ENCODE measurements around the gene DAND5. TPM values are rescaled to one million over a fixed set of nuclear protein-coding genes. Genes with fewer than 3 reads are reported as not detected.
A peak's percentile ranks its signal among the peaks of the same experiment; 100 is the strongest.

DAND5 gene
- total RNA-seq, 6 donors from 2014 or later = not detected

DNA sequence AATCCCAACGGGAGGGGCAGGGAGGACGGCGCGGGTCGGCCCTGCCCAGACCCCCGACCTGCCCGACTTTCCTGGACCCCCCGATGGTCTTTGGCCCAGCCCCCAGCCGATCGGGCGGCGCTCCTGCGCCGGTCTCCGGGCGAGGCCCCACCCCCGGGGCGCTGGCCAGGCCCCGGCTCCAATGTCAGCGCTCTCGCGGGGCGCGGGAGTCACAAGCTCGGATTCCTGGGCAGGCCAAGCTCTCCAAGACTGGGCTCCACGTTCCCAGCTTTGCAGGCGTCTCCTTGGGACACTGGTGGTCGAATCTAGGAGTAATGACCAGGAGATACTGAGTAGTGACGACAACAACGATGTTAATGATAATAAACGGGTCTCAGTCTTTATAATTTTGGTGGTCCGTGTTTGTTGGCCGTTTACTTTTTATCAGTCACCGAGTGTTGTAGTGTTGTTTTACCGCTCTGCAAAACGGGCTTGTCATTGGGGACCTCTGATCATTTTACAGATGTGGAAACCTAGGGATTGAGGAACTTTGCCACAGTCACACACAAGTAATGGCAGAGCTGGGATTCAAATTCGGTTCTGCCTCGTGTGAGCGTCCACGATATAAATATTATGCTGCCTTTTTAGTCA lies 23.2 kb upstream of the DAND5 start:
- ATAC-seq (ENCODE audit: low FRiP score in 2 of 2) (peak; percentile 82 to 90), DNase-seq (peak; percentile 82 to 94)
- no peaks in the 10 kb centered on the region for H3K9me3 ChIP-seq
- H3K27ac ChIP-seq = peak overlapping the region; percentile 95 to 98 (median 96)
- WGBS, 2 donors = 0 to 1% methylated on average over 16 to 38 of the region's 40 CpGs
- H3K4me1 ChIP-seq = peaks cover 28 to 54% (median 40%) of the 10 kb centered on the region in 4 donors
- peaks cover 33 to 77% (median 67%) of the 10 kb centered on the region in 4 donors for H3K36me3 ChIP-seq
- peak overlapping the region; percentile 85 to 99 (median 90) for H3K4me3 ChIP-seq
- TF ChIP-seq POLR2AphosphoS5 (IDR thresholded peaks at IDR 0.05) (no peak), POLR2A (IDR thresholded peaks at IDR 0.05) (no peak), EP300 (IDR thresholded peaks at IDR 0.05) (no peak)
- TF ChIP-seq, protein P1, sequence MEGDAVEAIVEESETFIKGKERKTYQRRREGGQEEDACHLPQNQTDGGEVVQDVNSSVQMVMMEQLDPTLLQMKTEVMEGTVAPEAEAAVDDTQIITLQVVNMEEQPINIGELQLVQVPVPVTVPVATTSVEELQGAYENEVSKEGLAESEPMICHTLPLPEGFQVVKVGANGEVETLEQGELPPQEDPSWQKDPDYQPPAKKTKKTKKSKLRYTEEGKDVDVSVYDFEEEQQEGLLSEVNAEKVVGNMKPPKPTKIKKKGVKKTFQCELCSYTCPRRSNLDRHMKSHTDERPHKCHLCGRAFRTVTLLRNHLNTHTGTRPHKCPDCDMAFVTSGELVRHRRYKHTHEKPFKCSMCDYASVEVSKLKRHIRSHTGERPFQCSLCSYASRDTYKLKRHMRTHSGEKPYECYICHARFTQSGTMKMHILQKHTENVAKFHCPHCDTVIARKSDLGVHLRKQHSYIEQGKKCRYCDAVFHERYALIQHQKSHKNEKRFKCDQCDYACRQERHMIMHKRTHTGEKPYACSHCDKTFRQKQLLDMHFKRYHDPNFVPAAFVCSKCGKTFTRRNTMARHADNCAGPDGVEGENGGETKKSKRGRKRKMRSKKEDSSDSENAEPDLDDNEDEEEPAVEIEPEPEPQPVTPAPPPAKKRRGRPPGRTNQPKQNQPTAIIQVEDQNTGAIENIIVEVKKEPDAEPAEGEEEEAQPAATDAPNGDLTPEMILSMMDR (IDR thresholded peaks at IDR 0.05) = no peak
- H3K27me3 ChIP-seq = no peaks in the 10 kb centered on the region

DNA sequence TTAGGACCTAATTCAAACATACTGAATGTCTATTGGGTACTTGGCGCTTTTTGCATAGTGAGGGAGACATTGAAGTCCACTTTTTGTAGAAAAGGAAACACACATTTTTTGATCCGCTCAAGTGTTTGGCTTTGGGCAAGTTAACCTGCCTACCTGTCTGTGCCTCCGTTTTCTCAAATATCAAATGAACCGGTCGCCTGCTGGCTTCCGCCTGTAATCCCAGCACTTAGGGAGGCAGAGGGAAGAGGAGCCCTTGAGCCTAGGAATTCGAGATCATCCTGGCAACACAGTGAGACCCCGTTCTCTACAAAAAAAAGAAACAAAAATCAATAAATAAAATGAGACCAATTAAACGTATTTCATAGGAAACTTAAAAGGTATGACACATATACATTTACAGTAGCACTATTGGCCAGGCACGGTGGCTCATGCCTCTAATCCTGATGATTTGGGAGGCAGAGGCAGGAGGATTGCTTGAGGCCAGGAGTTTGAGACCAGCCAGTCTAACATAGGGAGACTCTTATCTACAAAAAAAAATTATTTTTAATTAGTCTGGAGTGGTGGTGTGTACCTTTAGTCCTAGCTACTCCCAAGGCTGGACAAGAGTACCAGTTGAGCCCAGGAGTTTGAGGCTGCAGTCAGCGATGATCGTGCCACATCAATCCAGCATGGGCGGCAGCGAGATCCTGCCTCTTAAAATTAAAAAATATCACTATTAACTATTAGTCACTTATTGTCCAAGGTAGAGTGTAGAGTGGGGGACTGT lies 22.5 kb upstream of the DAND5 start:
- Histone ChIP-seq H3K27me3 (no peaks in the 10 kb centered on the region), H3K36me3 (peaks cover 31 to 77% (median 68%) of the 10 kb centered on the region in 4 donors), H3K4me3 (peak overlapping the region; percentile 85 to 99 (median 90)), H3K27ac (peak overlapping the region; percentile 95 to 98 (median 96)), H3K9me3 (no peaks in the 10 kb centered on the region), H3K4me1 (peaks cover 25 to 47% (median 34%) of the 10 kb centered on the region in 4 donors)
- no peak for ATAC-seq (ENCODE audit: low FRiP score in 2 of 2)
- WGBS, 2 donors = 57 to 65% methylated on average over 14 of the region's 14 CpGs
- DNase-seq = no peak
- TF ChIP-seq, protein P1 (IDR thresholded peaks at IDR 0.05) = no peak
- TF ChIP-seq EP300 (IDR thresholded peaks at IDR 0.05) (no peak), POLR2AphosphoS5 (IDR thresholded peaks at IDR 0.05) (no peak), POLR2A (IDR thresholded peaks at IDR 0.05) (no peak)

- peaks cover 27 to 44% (median 34%) of the 10 kb centered on the region in 4 donors for H3K4me1 ChIP-seq
- H3K36me3 ChIP-seq = peaks cover 34 to 77% (median 72%) of the 10 kb centered on the region in 4 donors
- H3K27ac ChIP-seq = no peak overlapping the region
- DNase-seq = no peak
- WGBS, 2 donors = 85 to 92% methylated on average over 19 to 28 of the region's 28 CpGs
- no peak for TF ChIP-seq EP300 (IDR thresholded peaks at IDR 0.05)
- no peak for TF ChIP-seq POLR2AphosphoS5 (IDR thresholded peaks at IDR 0.05)
- TF ChIP-seq POLR2A (IDR thresholded peaks at IDR 0.05) = no peak
- TF ChIP-seq, protein P1 (IDR thresholded peaks at IDR 0.05) = no peak
- no peaks in the 10 kb centered on the region for H3K27me3 ChIP-seq
- no peaks in the 10 kb centered on the region for H3K9me3 ChIP-seq
- no peak for ATAC-seq (ENCODE audit: low FRiP score in 2 of 2)
- no peak overlapping the region for H3K4me3 ChIP-seq
These were observed 21.4 kb upstream of the DAND5 start for GRCh38 chr19:12947702-12948611.

GRCh38 chr19:12948612-12949362 lies 20.6 kb upstream of the DAND5 start:
- no peaks in the 10 kb centered on the region for H3K27me3 ChIP-seq
- no peak overlapping the region for H3K4me3 ChIP-seq
- TF ChIP-seq, protein P1 (IDR thresholded peaks at IDR 0.05) = no peak
- TF ChIP-seq POLR2AphosphoS5 (IDR thresholded peaks at IDR 0.05) (no peak), EP300 (IDR thresholded peaks at IDR 0.05) (no peak), POLR2A (IDR thresholded peaks at IDR 0.05) (no peak)
- ATAC-seq (ENCODE audit: low FRiP score in 2 of 2) (no peak), DNase-seq (peak in 1 of 2 donors; percentile 63)
- no peak overlapping the region for H3K27ac ChIP-seq
- H3K4me1 ChIP-seq = peaks cover 26 to 43% (median 35%) of the 10 kb centered on the region in 4 donors
- 91 to 97% methylated on average over 28 to 30 of the region's 30 CpGs for WGBS, 2 donors
- no peaks in the 10 kb centered on the region for H3K9me3 ChIP-seq
- peaks cover 31 to 77% (median 71%) of the 10 kb centered on the region in 4 donors for H3K36me3 ChIP-seq
